Calu3 (cell line): ENCODE measurements around the gene NUS1. TPM values are rescaled to one million over a fixed set of nuclear protein-coding genes. Genes with fewer than 3 reads are reported as not detected.
A peak's percentile ranks its signal among the peaks of the same experiment; 100 is the strongest.
"Not testable (repeated sequence)": the region's sequence is repeated elsewhere in the genome, so short reads cannot be mapped to it uniquely, and the experiment has no call there.

Experiments
- BruUV-seq: library from RNA; stranded (reverse); fragments of 400-500 nt; replicated peaks from 2 replicates; lab custom pipeline; 2021; lab: Mats Ljungman, UMichigan
- CTCF ChIA-PET: fragments of 300-600 bp; sonication (Branson Sonifier 250); formaldehyde crosslinking; loops from one replicate; lab custom pipeline; 2022; ENCODE audit warnings: antibody characterized with exemption; lab: Charles Lee
- DNase-seq: peaks from one replicate; pipeline ENCODE4 v3.0.0; 2022
- H3K27ac Mint-ChIP-seq: one replicate; pipeline ENCODE4 v1.8.0; 2022; ENCODE audit warnings: mixed read lengths; ENCODE audit not compliant: unreplicated experiment
- H3K27me3 Mint-ChIP-seq: one replicate; pipeline ENCODE4 v1.8.0; 2022; ENCODE audit warnings: mixed read lengths; ENCODE audit not compliant: unreplicated experiment
- H3K36me3 Mint-ChIP-seq: one replicate; pipeline ENCODE4 v1.8.0; 2022; ENCODE audit warnings: mild to moderate bottlenecking, moderate library complexity, mixed read lengths; ENCODE audit not compliant: insufficient read depth, unreplicated experiment
- H3K4me1 Mint-ChIP-seq: one replicate; pipeline ENCODE4 v1.8.0; 2022; ENCODE audit warnings: mild to moderate bottlenecking, low read depth, mixed read lengths; ENCODE audit not compliant: unreplicated experiment
- H3K4me3 Mint-ChIP-seq: one replicate; pipeline ENCODE4 v1.8.0; 2022; ENCODE audit warnings: mild to moderate bottlenecking, low read depth, moderate library complexity, mixed read lengths; ENCODE audit not compliant: unreplicated experiment
- H3K9me3 Mint-ChIP-seq: one replicate; pipeline ENCODE4 v1.8.0; 2022; ENCODE audit warnings: low read depth, mixed read lengths; ENCODE audit not compliant: unreplicated experiment
- CTCF ChIP-seq: fragments of 200-600 bp; IDR thresholded peaks from one replicate; pipeline ENCODE4 v1.8.0; 2022; ENCODE audit warnings: antibody characterized with exemption; ENCODE audit not compliant: unreplicated experiment
- intact Hi-C: fragments of 100-400 bp; cut with micrococcal nuclease; formaldehyde crosslinking; loops from one replicate; pipeline ENCODE4 v1.10.0; 2022; ENCODE audit not compliant: unreplicated experiment
- total RNA-seq: library from RNA; stranded (reverse); gene quantifications from 2 replicates; pipeline ENCODE4 v1.2.3, GENCODE V29; 2022

The NUS1 gene
- total RNA-seq, 1 experiment from 2014 or later: 52.0 TPM

- Mint-ChIP-seq H3K4me3 (no peak overlapping the region), H3K9me3 (no peaks in the 10 kb centered on the region), H3K4me1 (no peaks in the 10 kb centered on the region), H3K36me3 (no peaks in the 10 kb centered on the region), H3K27me3 (no peaks in the 10 kb centered on the region), H3K27ac (no peak overlapping the region)
- CTCF ChIA-PET: no interaction called here
- no TSS peak for BruUV-seq
- TF ChIP-seq CTCF: no peak
- DNase-seq: no peak
- intact Hi-C loops: no loop called here
Measured at GRCh38 chr6:117666881-117667280, 8.4 kb upstream of the NUS1 start.

- Mint-ChIP-seq H3K4me3 (no peak overlapping the region), H3K27me3 (no peaks in the 10 kb centered on the region), H3K36me3 (no peaks in the 10 kb centered on the region), H3K9me3 (no peaks in the 10 kb centered on the region), H3K4me1 (peaks cover 1% of the 10 kb centered on the region), H3K27ac (no peak overlapping the region)
- no peak for DNase-seq
- TF ChIP-seq CTCF: no peak
- intact Hi-C loops: no loop called here
- CTCF ChIA-PET: interaction anchor here (0.7 kb wide), 1 partner anchor 174 kb away, joined by 5 read pairs; no protein-coding TSS in a partner anchor
- BruUV-seq: no TSS peak
Measured at GRCh38 chr6:117668736-117669135, 6.5 kb upstream of the NUS1 start.

GRCh38 chr6:117674503-117674902, 766 bp upstream of the NUS1 start:
- intact Hi-C loops: no loop called here
- no peak for TF ChIP-seq CTCF
- no peak for DNase-seq
- Mint-ChIP-seq H3K4me3 (peak overlapping the region; percentile 84), H3K36me3 (peaks cover 42% of the 10 kb centered on the region), H3K9me3 (peaks cover 3% of the 10 kb centered on the region), H3K27ac (peak overlapping the region; percentile 36), H3K4me1 (peaks cover 36% of the 10 kb centered on the region), H3K27me3 (no peaks in the 10 kb centered on the region)
- CTCF ChIA-PET: interaction anchor here (0.8 kb wide), 1 partner anchor 275 kb away, joined by 11 read pairs; no protein-coding TSS in a partner anchor
- BruUV-seq: TSS peak; percentile 66

- H3K4me1 Mint-ChIP-seq: peaks cover 40% of the 10 kb centered on the region
- peak overlapping the region; percentile 98 for H3K27ac Mint-ChIP-seq
- intact Hi-C loops, BruUV-seq, CTCF ChIA-PET, H3K27me3 Mint-ChIP-seq, H3K9me3 Mint-ChIP-seq: not testable (repeated sequence)
- peaks cover 42% of the 10 kb centered on the region for H3K36me3 Mint-ChIP-seq
- DNase-seq: peak; percentile 15
- peak overlapping the region; percentile 84 for H3K4me3 Mint-ChIP-seq
Measured at GRCh38 chr6:117675658-117676301, 511 bp downstream of the NUS1 start.
